ENCODE results near the gene TMOD1. TPM values are rescaled to one million over a fixed set of nuclear protein-coding genes. Genes with fewer than 3 reads are reported as not detected.

The TMOD1 gene
- total and polyA plus RNA-seq, 2 donors (not counting 1 experiment from before 2014, with no cell fraction given), result 0.98 to 4.0 TPM

- H3K27ac ChIP-seq (ENCODE audit: insufficient read depth, low read length), result no peak overlapping the region
- no peaks in the 10 kb centered on the region for H3K4me1 ChIP-seq (ENCODE audit: control insufficient read depth, extremely low read depth, insufficient read depth, low read length)
- H3K79me2 ChIP-seq (ENCODE audit: control insufficient read depth, insufficient read depth, low read length), result no peaks in the 10 kb centered on the region
- no peak overlapping the region for H3K4me2 ChIP-seq (ENCODE audit: extremely low read depth, insufficient read depth, low read length)
- H3K4me3 ChIP-seq (replicated peaks in 1 of 4; ENCODE audit: control extremely low read depth in 1 of 4, insufficient read depth in 1 of 4, low read depth in 3 of 4, low read length in 4 of 4), result no peak overlapping the region
- no peaks in the 10 kb centered on the region for H3K9me3 ChIP-seq (ENCODE audit: control insufficient read depth, insufficient read depth, low read depth, low read length)
- no peaks in the 10 kb centered on the region for H3K36me3 ChIP-seq (ENCODE audit: control insufficient read depth, insufficient read depth, low read length)
- no peak overlapping the region for H2AFZ ChIP-seq (ENCODE audit: low read length)
- peaks cover 30% of the 10 kb centered on the region for H3K27me3 ChIP-seq (ENCODE audit: control insufficient read depth, insufficient read depth, low read length)
- TF ChIP-seq CTCF (conservative IDR thresholded peaks at IDR 0.05 in 1 of 2, IDR thresholded peaks at IDR 0.05 in 1 of 2; ENCODE audit: low read depth in 1 of 2, low read length in 2 of 2) (no peak), EZH2 (IDR thresholded peaks at IDR 0.05; ENCODE audit: low read length, missing control alignments) (peak; percentile 37)
- DNase-seq (ENCODE audit: low read depth in 2 of 2), result peak; percentile 24 to 34
- H4K20me1 ChIP-seq (ENCODE audit: control insufficient read depth, extremely low read depth, insufficient read depth, low read length), result no peaks in the 10 kb centered on the region
- no peak overlapping the region for H3K9ac ChIP-seq (ENCODE audit: insufficient read depth, low read length)
Observed at GRCh38 chr9:97504381-97505216, 3.1 kb downstream of the TMOD1 start.

GRCh38 chr9:97505845-97506244 lies 4.4 kb downstream of the TMOD1 start:
- H3K27me3 ChIP-seq (ENCODE audit: control insufficient read depth, insufficient read depth, low read length), result peaks cover 24% of the 10 kb centered on the region
- TF ChIP-seq EZH2 (IDR thresholded peaks at IDR 0.05; ENCODE audit: low read length, missing control alignments) (no peak), CTCF (conservative IDR thresholded peaks at IDR 0.05 in 1 of 2, IDR thresholded peaks at IDR 0.05 in 1 of 2; ENCODE audit: low read depth in 1 of 2, low read length in 2 of 2) (no peak)
- H3K27ac ChIP-seq (ENCODE audit: insufficient read depth, low read length), result no peak overlapping the region
- H4K20me1 ChIP-seq (ENCODE audit: control insufficient read depth, extremely low read depth, insufficient read depth, low read length), result no peaks in the 10 kb centered on the region
- H3K4me2 ChIP-seq (ENCODE audit: extremely low read depth, insufficient read depth, low read length), result no peak overlapping the region
- no peak overlapping the region for H3K9ac ChIP-seq (ENCODE audit: insufficient read depth, low read length)
- H3K4me3 ChIP-seq (replicated peaks in 1 of 4; ENCODE audit: control extremely low read depth in 1 of 4, insufficient read depth in 1 of 4, low read depth in 3 of 4, low read length in 4 of 4), result no peak overlapping the region
- DNase-seq (ENCODE audit: low read depth in 2 of 2), result no peak
- H3K36me3 ChIP-seq (ENCODE audit: control insufficient read depth, insufficient read depth, low read length), result no peaks in the 10 kb centered on the region
- no peaks in the 10 kb centered on the region for H3K79me2 ChIP-seq (ENCODE audit: control insufficient read depth, insufficient read depth, low read length)
- no peak overlapping the region for H2AFZ ChIP-seq (ENCODE audit: low read length)
- H3K9me3 ChIP-seq (ENCODE audit: control insufficient read depth, insufficient read depth, low read depth, low read length), result no peaks in the 10 kb centered on the region
- no peaks in the 10 kb centered on the region for H3K4me1 ChIP-seq (ENCODE audit: control insufficient read depth, extremely low read depth, insufficient read depth, low read length)

- DNase-seq (ENCODE audit: low read depth in 2 of 2), result no peak
- H3K4me3 ChIP-seq (replicated peaks in 1 of 4; ENCODE audit: control extremely low read depth in 1 of 4, insufficient read depth in 1 of 4, low read depth in 3 of 4, low read length in 4 of 4), result no peak overlapping the region
- no peak for TF ChIP-seq CTCF (conservative IDR thresholded peaks at IDR 0.05 in 1 of 2, IDR thresholded peaks at IDR 0.05 in 1 of 2; ENCODE audit: low read depth in 1 of 2, low read length in 2 of 2)
- no peak for TF ChIP-seq EZH2 (IDR thresholded peaks at IDR 0.05; ENCODE audit: low read length, missing control alignments)
Observed at GRCh38 chr9:97506306-97506705, 4.8 kb downstream of the TMOD1 start.

More at GRCh38 chr9:97506306-97506705, 4.8 kb downstream of the TMOD1 start:
- Histone ChIP-seq H3K9ac (ENCODE audit: insufficient read depth, low read length) (no peak overlapping the region), H4K20me1 (ENCODE audit: control insufficient read depth, extremely low read depth, insufficient read depth, low read length) (no peaks in the 10 kb centered on the region), H3K4me2 (ENCODE audit: extremely low read depth, insufficient read depth, low read length) (no peak overlapping the region), H3K27ac (ENCODE audit: insufficient read depth, low read length) (no peak overlapping the region), H3K36me3 (ENCODE audit: control insufficient read depth, insufficient read depth, low read length) (no peaks in the 10 kb centered on the region), H3K27me3 (ENCODE audit: control insufficient read depth, insufficient read depth, low read length) (peaks cover 24% of the 10 kb centered on the region), H3K79me2 (ENCODE audit: control insufficient read depth, insufficient read depth, low read length) (no peaks in the 10 kb centered on the region), H3K9me3 (ENCODE audit: control insufficient read depth, insufficient read depth, low read depth, low read length) (no peaks in the 10 kb centered on the region), H2AFZ (ENCODE audit: low read length) (no peak overlapping the region), H3K4me1 (ENCODE audit: control insufficient read depth, extremely low read depth, insufficient read depth, low read length) (no peaks in the 10 kb centered on the region)

Measured in fibroblast of lung (primary cell).